ENCODE data around the gene EHD2. TPM values are rescaled to one million over a fixed set of nuclear protein-coding genes. Genes with fewer than 3 reads are reported as not detected.

Gene EHD2
- polyA plus RNA-seq, 1 donor (not counting 4 experiments of a cell fraction or from before 2014, with no cell fraction given), result 23.7 TPM

DNA sequence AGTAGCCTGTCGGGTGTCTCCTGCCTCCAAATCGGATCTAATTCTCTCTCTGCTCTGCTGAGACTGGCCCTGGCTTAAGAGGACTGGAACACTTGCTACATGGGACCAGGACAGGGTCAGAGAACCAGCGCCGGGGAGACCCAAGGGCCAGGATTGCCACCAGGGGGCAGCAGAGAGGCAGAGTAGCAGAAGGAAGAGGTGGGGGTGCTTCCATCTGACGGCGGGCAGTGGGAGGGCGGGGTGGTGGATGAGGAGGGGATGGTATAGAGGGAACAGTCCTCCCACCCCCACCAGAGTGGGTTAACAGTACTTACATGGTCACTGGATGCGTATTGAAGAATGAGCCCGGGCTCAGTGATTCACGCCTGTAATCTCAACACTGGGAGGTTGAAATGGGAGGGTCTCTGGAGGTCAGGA lies 77.2 kb downstream of the EHD2 start:
- no peak for TF ChIP-seq EZH2 (IDR thresholded peaks at IDR 0.05; ENCODE audit: low read length)
- TF ChIP-seq, protein P1, sequence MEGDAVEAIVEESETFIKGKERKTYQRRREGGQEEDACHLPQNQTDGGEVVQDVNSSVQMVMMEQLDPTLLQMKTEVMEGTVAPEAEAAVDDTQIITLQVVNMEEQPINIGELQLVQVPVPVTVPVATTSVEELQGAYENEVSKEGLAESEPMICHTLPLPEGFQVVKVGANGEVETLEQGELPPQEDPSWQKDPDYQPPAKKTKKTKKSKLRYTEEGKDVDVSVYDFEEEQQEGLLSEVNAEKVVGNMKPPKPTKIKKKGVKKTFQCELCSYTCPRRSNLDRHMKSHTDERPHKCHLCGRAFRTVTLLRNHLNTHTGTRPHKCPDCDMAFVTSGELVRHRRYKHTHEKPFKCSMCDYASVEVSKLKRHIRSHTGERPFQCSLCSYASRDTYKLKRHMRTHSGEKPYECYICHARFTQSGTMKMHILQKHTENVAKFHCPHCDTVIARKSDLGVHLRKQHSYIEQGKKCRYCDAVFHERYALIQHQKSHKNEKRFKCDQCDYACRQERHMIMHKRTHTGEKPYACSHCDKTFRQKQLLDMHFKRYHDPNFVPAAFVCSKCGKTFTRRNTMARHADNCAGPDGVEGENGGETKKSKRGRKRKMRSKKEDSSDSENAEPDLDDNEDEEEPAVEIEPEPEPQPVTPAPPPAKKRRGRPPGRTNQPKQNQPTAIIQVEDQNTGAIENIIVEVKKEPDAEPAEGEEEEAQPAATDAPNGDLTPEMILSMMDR (optimal IDR thresholded peaks at IDR 0.05 in 1 of 3, IDR thresholded peaks at IDR 0.05 in 1 of 3, conservative IDR thresholded peaks at IDR 0.05 in 1 of 3; ENCODE audit: extremely low read depth in 1 of 3, insufficient read depth in 2 of 3, low read length in 3 of 3), result peak; percentile 79 to 95 (median 87)
- H3K79me2 ChIP-seq (ENCODE audit: control insufficient read depth, insufficient read depth, low read length), result no peaks in the 10 kb centered on the region
- dilution Hi-C loops (cut with MboI; ENCODE audit: extremely low pct_ligation_motif_present, low sequenced_read_pairs), result no loop called here
- H3K4me1 ChIP-seq (ENCODE audit: control insufficient read depth, extremely low read depth, insufficient read depth, low read length), result peaks cover 6% of the 10 kb centered on the region
- no peak overlapping the region for H3K4me3 ChIP-seq (ENCODE audit: control insufficient read depth in 2 of 3, extremely low read depth in 1 of 3, insufficient read depth in 2 of 3, low read depth in 1 of 3, low read length in 3 of 3)
- no peaks in the 10 kb centered on the region for H4K20me1 ChIP-seq (ENCODE audit: control insufficient read depth, extremely low read depth, insufficient read depth, low read length)
- H3K9me3 ChIP-seq (ENCODE audit: control insufficient read depth, low read depth, low read length), result no peaks in the 10 kb centered on the region
- no peak overlapping the region for H3K9ac ChIP-seq (ENCODE audit: control insufficient read depth, extremely low read depth, insufficient read depth, low read length)
- no peak overlapping the region for H3K4me2 ChIP-seq (ENCODE audit: control insufficient read depth, extremely low read depth, insufficient read depth, low read depth, low read length)
- H3K36me3 ChIP-seq (ENCODE audit: control insufficient read depth in 2 of 2, extremely low read depth in 1 of 2, insufficient read depth in 2 of 2, low read length in 2 of 2), result peaks cover 0 to 3% of the 10 kb centered on the region in 2 experiments
- H3K27ac ChIP-seq (ENCODE audit: control insufficient read depth, insufficient read depth, low read length), result no peak overlapping the region
- no peak overlapping the region for H2AFZ ChIP-seq (ENCODE audit: control insufficient read depth, low read length)
- H3K9me1 ChIP-seq (ENCODE audit: control insufficient read depth, extremely low read depth, insufficient read depth, low read length), result no peaks in the 10 kb centered on the region
- FAIRE-seq, result no peak
- no peak for DNase-seq (ENCODE audit: low read depth, low spot score)
- H3K27me3 ChIP-seq (ENCODE audit: control insufficient read depth, extremely low read depth, insufficient read depth, low read length), result no peaks in the 10 kb centered on the region

GRCh38 chr19:47792616-47793015 lies 79.4 kb downstream of the EHD2 start:
- Histone ChIP-seq H3K79me2 (ENCODE audit: control insufficient read depth, insufficient read depth, low read length) (no peaks in the 10 kb centered on the region), H3K9ac (ENCODE audit: control insufficient read depth, extremely low read depth, insufficient read depth, low read length) (no peak overlapping the region), H3K27ac (ENCODE audit: control insufficient read depth, insufficient read depth, low read length) (no peak overlapping the region), H3K27me3 (ENCODE audit: control insufficient read depth, extremely low read depth, insufficient read depth, low read length) (no peaks in the 10 kb centered on the region), H4K20me1 (ENCODE audit: control insufficient read depth, extremely low read depth, insufficient read depth, low read length) (no peaks in the 10 kb centered on the region), H3K4me3 (ENCODE audit: control insufficient read depth in 2 of 3, extremely low read depth in 1 of 3, insufficient read depth in 2 of 3, low read depth in 1 of 3, low read length in 3 of 3) (no peak overlapping the region), H3K4me1 (ENCODE audit: control insufficient read depth, extremely low read depth, insufficient read depth, low read length) (peaks cover 6% of the 10 kb centered on the region), H3K36me3 (ENCODE audit: control insufficient read depth in 2 of 2, extremely low read depth in 1 of 2, insufficient read depth in 2 of 2, low read length in 2 of 2) (no peaks in the 10 kb centered on the region), H2AFZ (ENCODE audit: control insufficient read depth, low read length) (no peak overlapping the region), H3K9me3 (ENCODE audit: control insufficient read depth, low read depth, low read length) (no peaks in the 10 kb centered on the region), H3K9me1 (ENCODE audit: control insufficient read depth, extremely low read depth, insufficient read depth, low read length) (no peaks in the 10 kb centered on the region), H3K4me2 (ENCODE audit: control insufficient read depth, extremely low read depth, insufficient read depth, low read depth, low read length) (no peak overlapping the region)
- FAIRE-seq, result no peak
- dilution Hi-C loops (cut with MboI; ENCODE audit: extremely low pct_ligation_motif_present, low sequenced_read_pairs), result no loop called here
- no peak for TF ChIP-seq EZH2 (IDR thresholded peaks at IDR 0.05; ENCODE audit: low read length)
- TF ChIP-seq, protein P1 (optimal IDR thresholded peaks at IDR 0.05 in 1 of 3, IDR thresholded peaks at IDR 0.05 in 1 of 3, conservative IDR thresholded peaks at IDR 0.05 in 1 of 3; ENCODE audit: extremely low read depth in 1 of 3, insufficient read depth in 2 of 3, low read length in 3 of 3), result no peak
- DNase-seq (ENCODE audit: low read depth, low spot score), result no peak

Small RNA genes lying within 50 kb of the gene (small RNA-seq; reads per million reads assigned to genes)
- gene SNORD23 (ENCODE audit: insufficient read length in 3 of 3, low read depth in 3 of 3, low replicate concordance in 1 of 3), result 0 reads per million in 3 experiments

Other genes starting within 250 kb of the EHD2 start
- 0.03 to 0.17 TPM (median 0.04 TPM) in 3 replicates for gene SLC8A2, start 241.5 kb upstream of the EHD2 start, polyA plus RNA-seq
- gene KPTN, start 229.2 kb upstream of the EHD2 start, polyA plus RNA-seq, result 7.0 to 10.2 TPM (median 7.3 TPM) in 3 replicates
- 89.0 to 109 TPM (median 99.8 TPM) in 3 replicates for gene NAPA, start 198.4 kb upstream of the EHD2 start, polyA plus RNA-seq
- not detected in 3 replicates for gene ZNF541, start 140.3 kb upstream of the EHD2 start, polyA plus RNA-seq
- gene BICRA, start 104.3 kb upstream of the EHD2 start, polyA plus RNA-seq, result 0.28 to 0.50 TPM (median 0.42 TPM) in 3 replicates
- gene NOP53, start 32.1 kb downstream of the EHD2 start, polyA plus RNA-seq, result 64.5 to 80.2 TPM (median 73.9 TPM) in 3 replicates
- 421 to 777 TPM (median 509 TPM) in 3 replicates for gene SELENOW, start 65.3 kb downstream of the EHD2 start, polyA plus RNA-seq
- not detected in 3 replicates for gene TPRX1, start 91.1 kb downstream of the EHD2 start, polyA plus RNA-seq
- not detected in 3 replicates for gene CRX, start 108.5 kb downstream of the EHD2 start, polyA plus RNA-seq
- not detected in 3 replicates for gene TPRX2, start 145.8 kb downstream of the EHD2 start, polyA plus RNA-seq
- gene SULT2A1, start 172.9 kb downstream of the EHD2 start, polyA plus RNA-seq, result not detected in 3 replicates